Mammary epithelial cell (primary cell): Measurements from ENCODE around the gene PTPRM.

ENCODE experiments used
- CTCF ChIP-seq, 2 donors: IDR thresholded peaks in 1 of 2; conservative IDR thresholded peaks in 1 of 2; 2 replicates each; pipeline ENCODE4 v1.5.1; 2011 to 2012; ENCODE audit warnings: inconsistent platforms in 2 of 2, low read length in 2 of 2, mild to moderate bottlenecking in 2 of 2, control low read depth in 1 of 2, low read depth in 1 of 2; ENCODE audit not compliant: insufficient read depth in 1 of 2; ENCODE audit errors: extremely low read depth in 1 of 2
- EZH2 ChIP-seq: IDR thresholded peaks from 2 replicates; pipeline ENCODE4 v1.6.1; 2012; ENCODE audit warnings: low read length, inconsistent platforms, borderline replicate concordance

GRCh38 chr18:7608174-7608550 lies 41.0 kb downstream of the PTPRM start:
- TF ChIP-seq CTCF (conservative IDR thresholded peaks at IDR 0.05 in 1 of 2, IDR thresholded peaks at IDR 0.05 in 1 of 2; ENCODE audit: extremely low read depth in 1 of 2, insufficient read depth in 1 of 2, low read depth in 1 of 2, low read length in 2 of 2) (no peak), EZH2 (no peak)
